GM23338 (cell line): ENCODE data around the gene EZR. TPM values are rescaled to one million over a fixed set of nuclear protein-coding genes. Genes with fewer than 3 reads are reported as not detected.

Experiments used
- ATAC-seq: fragments of 200-7000 bp; cut with Tn5 transposase; 3 replicates; pipeline ENCODE4 v1.9.1; 2020
- DNase-seq: peaks from one replicate; pipeline ENCODE4 v3.0.0-alpha.2; 2015; ENCODE audit warnings: low spot score
- H2AFZ ChIP-seq: fragments of 200-600 bp; sonication (generic); 2 replicates; pipeline ENCODE4 v1.8.0; 2016; ENCODE audit warnings: antibody characterized with exemption, mild to moderate bottlenecking, moderate library complexity
- H3F3A ChIP-seq: fragments of 200-600 bp; sonication (generic); replicated peaks from 2 replicates; pipeline ENCODE4 v1.8.0; 2017; ENCODE audit warnings: antibody characterized with exemption, mixed run types, low read depth
- H3K27ac ChIP-seq: fragments of 200-600 bp; sonication (generic); 2 replicates; pipeline ENCODE4 v1.6.1; 2016; ENCODE audit warnings: low read depth
- H3K27me3 ChIP-seq: fragments of 200-600 bp; sonication (generic); 2 replicates; pipeline ENCODE4 v1.8.0; 2016; ENCODE audit warnings: mild to moderate bottlenecking, mixed run types, moderate library complexity; ENCODE audit not compliant: insufficient read depth
- H3K36me3 ChIP-seq: fragments of 200-600 bp; sonication (generic); 2 replicates; pipeline ENCODE4 v1.8.0; 2016; ENCODE audit warnings: mild to moderate bottlenecking; ENCODE audit not compliant: insufficient read depth
- H3K4me1 ChIP-seq: fragments of 200-600 bp; sonication (generic); 2 replicates; pipeline ENCODE4 v1.8.0; 2016; ENCODE audit warnings: mild to moderate bottlenecking, moderate library complexity; ENCODE audit not compliant: insufficient read depth
- H3K4me2 ChIP-seq: fragments of 200-600 bp; sonication (generic); 2 replicates; pipeline ENCODE4 v1.7.1; 2017; ENCODE audit warnings: mixed run types
- H3K4me3 ChIP-seq: fragments of 200-600 bp; sonication (generic); 2 replicates; pipeline ENCODE4 v1.6.1; 2016; ENCODE audit warnings: mixed run types
- H3K79me2 ChIP-seq: fragments of 200-600 bp; sonication (generic); replicated peaks from 2 replicates; pipeline ENCODE4 v1.8.0; 2017; ENCODE audit warnings: mild to moderate bottlenecking; ENCODE audit not compliant: insufficient read depth
- H3K9me2 ChIP-seq: fragments of 200-600 bp; sonication (generic); 2 replicates; pipeline ENCODE4 v1.8.0; 2017; ENCODE audit not compliant: insufficient read depth
- H4K20me1 ChIP-seq: fragments of 200-600 bp; sonication (generic); replicated peaks from 2 replicates; pipeline ENCODE4 v1.8.0; 2017; ENCODE audit warnings: mild to moderate bottlenecking; ENCODE audit not compliant: insufficient read depth
- H3K27ac Mint-ChIP-seq: 2 replicates; pipeline ENCODE4 v1.8.0; 2020; ENCODE audit warnings: inconsistent platforms, mild to moderate bottlenecking, moderate library complexity, mixed read lengths
- H3K27me3 Mint-ChIP-seq: 3 replicates; pipeline ENCODE4 v1.8.0; 2022; ENCODE audit warnings: low read depth, mild to moderate bottlenecking, moderate library complexity, mixed read lengths, inconsistent platforms; ENCODE audit not compliant: insufficient read depth, poor library complexity
- H3K36me3 Mint-ChIP-seq: 3 replicates; pipeline ENCODE4 v1.8.0; 2021; ENCODE audit warnings: low read depth, mild to moderate bottlenecking, inconsistent platforms, moderate library complexity, mixed read lengths
- H3K4me1 Mint-ChIP-seq: 3 replicates; pipeline ENCODE4 v1.8.0; 2020; ENCODE audit warnings: mild to moderate bottlenecking, inconsistent platforms, mixed read lengths
- H3K4me3 Mint-ChIP-seq: 3 replicates; pipeline ENCODE4 v1.8.0; 2021; ENCODE audit warnings: moderate library complexity, mild to moderate bottlenecking, inconsistent platforms, mixed read lengths
- H3K9me3 Mint-ChIP-seq: 3 replicates; pipeline ENCODE4 v1.8.0; 2020; ENCODE audit warnings: moderate library complexity, mild to moderate bottlenecking, inconsistent platforms, mixed read lengths
- JUNB ChIP-seq: IDR thresholded peaks from one replicate; pipeline ENCODE4 v1.6.1; 2016; ENCODE audit warnings: antibody characterized with exemption; ENCODE audit not compliant: unreplicated experiment
- POLR2AphosphoS5 ChIP-seq: IDR thresholded peaks from 2 replicates; pipeline ENCODE4 v1.6.1; 2016; ENCODE audit warnings: antibody characterized with exemption, low read depth
- REST ChIP-seq: IDR thresholded peaks from one replicate; pipeline ENCODE4 v1.6.1; 2018; ENCODE audit warnings: antibody characterized with exemption; ENCODE audit not compliant: unreplicated experiment
- STAT1 ChIP-seq: IDR thresholded peaks from one replicate; pipeline ENCODE4 v1.6.1; 2016; ENCODE audit warnings: antibody characterized with exemption; ENCODE audit not compliant: unreplicated experiment
- ZNF114 ChIP-seq: fragments of 250-450 bp; sonication (Bioruptor Pico); IDR thresholded peaks from 2 replicates; pipeline ENCODE4 v1.5.0; 2020; ENCODE audit warnings: mild to moderate bottlenecking, moderate library complexity
- ZNF331 ChIP-seq: fragments of 250-450 bp; sonication (Bioruptor Pico); IDR thresholded peaks from 2 replicates; pipeline ENCODE4 v1.5.0; 2020; ENCODE audit warnings: low read depth, mild to moderate bottlenecking, moderate library complexity
- ZNF462 ChIP-seq: fragments of 250-450 bp; sonication (Bioruptor Pico); IDR thresholded peaks from 2 replicates; pipeline ENCODE4 v1.5.0; 2020; ENCODE audit warnings: mild to moderate bottlenecking, moderate library complexity
- polyA plus RNA-seq: library from polyadenylated mRNA; unstranded; fragments of >200 nt; fragmentation: Nextera tagmentation; extraction: Ambion mirVana; gene quantifications from 2 replicates; pipeline ENCODE4 v1.2.1, GENCODE V29; 2016
- total RNA-seq: library from RNA; depleted of rRNA; stranded (reverse); fragments of >200 nt; shearing (Covaris generic); gene quantifications from 2 replicates; pipeline ENCODE4 v1.2.3, GENCODE V29; 2014

Gene EZR
- total and polyA plus RNA-seq, 2 experiments from 2014 or later, result 199 to 208 TPM

- H4K20me1 ChIP-seq, result no peaks in the 10 kb centered on the region
- no peak overlapping the region for H3K4me3 Mint-ChIP-seq
- no peaks in the 10 kb centered on the region for H3K27me3 ChIP-seq
- TF ChIP-seq REST (no peak), ZNF462 (CRISPR knock-in tag) (no peak), JUNB (no peak), ZNF331 (CRISPR knock-in tag) (no peak), ZNF114 (no peak), STAT1 (no peak), POLR2AphosphoS5 (no peak)
- no peaks in the 10 kb centered on the region for H3K79me2 ChIP-seq
- no peak overlapping the region for H3K4me3 ChIP-seq
- H3K36me3 Mint-ChIP-seq, result peaks cover 6% of the 10 kb centered on the region; the same call in 2 of the 3 replicates
- peaks cover 8% of the 10 kb centered on the region; the same call in 2 of the 3 replicates for H3K9me3 Mint-ChIP-seq
- H3F3A ChIP-seq, result no peaks in the 10 kb centered on the region
- H2AFZ ChIP-seq, result 0 out of 2 replicates have a peak overlapping the region, but pooled peaks have one; percentile 18
- H3K4me1 ChIP-seq, result no peaks in the 10 kb centered on the region
- peaks cover 6% of the 10 kb centered on the region for H3K27me3 Mint-ChIP-seq
- H3K4me1 Mint-ChIP-seq, result no peaks in the 10 kb centered on the region
- peaks cover 8% of the 10 kb centered on the region; the same call in 1 of the 2 replicates for H3K36me3 ChIP-seq
- DNase-seq, result no peak
- no peaks in the 10 kb centered on the region for H3K9me2 ChIP-seq
- ATAC-seq, result no peak
- H3K4me2 ChIP-seq, result no peak overlapping the region
- no peak overlapping the region for H3K27ac Mint-ChIP-seq
- H3K27ac ChIP-seq, result no peak overlapping the region
Observed at GRCh38 chr6:158743033-158743651, 76.0 kb downstream of the EZR start.
